HG03378 (cell line): Measurements from ENCODE around the gene CD180.
"Not testable (repeated sequence)": the region's sequence is repeated elsewhere in the genome, so short reads cannot be mapped to it uniquely, and the experiment has no call there.

ENCODE experiments used
- ATAC-seq: cut with Tn5 transposase; IDR thresholded peaks from one replicate; pipeline ENCODE4 v1.9.1; 2021; ENCODE audit warnings: mild to moderate bottlenecking, moderate library complexity; ENCODE audit not compliant: unreplicated experiment

The CD180 gene

GRCh38 chr5:67189931-67190330, 6.7 kb downstream of the CD180 start:
- ATAC-seq = no peak

- ATAC-seq = no peak
Measured at GRCh38 chr5:67189079-67189354, 7.6 kb downstream of the CD180 start.

- no peak for ATAC-seq
Measured at GRCh38 chr5:67188274-67189078, 8.1 kb downstream of the CD180 start.

GRCh38 chr5:67187006-67187715, 9.4 kb downstream of the CD180 start:
- peak; percentile 70 for ATAC-seq

- no peak for ATAC-seq
Measured at GRCh38 chr5:67183859-67184258, 12.7 kb downstream of the CD180 start.

- no peak for ATAC-seq
Measured at GRCh38 chr5:67182301-67182790, 14.3 kb downstream of the CD180 start.

GRCh38 chr5:67181648-67182221, 14.9 kb downstream of the CD180 start:
- ATAC-seq = no peak

- ATAC-seq = no peak
Measured at GRCh38 chr5:67179697-67180361, 16.8 kb downstream of the CD180 start.

GRCh38 chr5:67178966-67179365, 17.6 kb downstream of the CD180 start:
- ATAC-seq = no peak

- no peak for ATAC-seq
Measured at GRCh38 chr5:67178085-67178484, 18.5 kb downstream of the CD180 start.

- no peak for ATAC-seq
Measured at GRCh38 chr5:67176936-67177335, 19.7 kb downstream of the CD180 start.

GRCh38 chr5:67173959-67174358, 22.6 kb downstream of the CD180 start:
- ATAC-seq = no peak

GRCh38 chr5:67173351-67173750, 23.2 kb downstream of the CD180 start:
- not testable (repeated sequence) for ATAC-seq

- no peak for ATAC-seq
Measured at GRCh38 chr5:67170767-67171166, 25.8 kb downstream of the CD180 start.

GRCh38 chr5:67168069-67168468, 28.5 kb downstream of the CD180 start:
- ATAC-seq = no peak

GRCh38 chr5:67166460-67167285, 29.9 kb downstream of the CD180 start:
- peak; percentile 34 for ATAC-seq

GRCh38 chr5:67165526-67166459, 30.8 kb downstream of the CD180 start:
- ATAC-seq = peak; percentile 87

- ATAC-seq = no peak
Measured at GRCh38 chr5:67164856-67165525, 31.6 kb downstream of the CD180 start.
